Mucosa of descending colon (tissue), 3 donors: ENCODE results near the gene RAB27A. TPM values are rescaled to one million over a fixed set of nuclear protein-coding genes. Genes with fewer than 3 reads are reported as not detected.
"Not testable (repeated sequence)": the region's sequence is repeated elsewhere in the genome, so short reads cannot be mapped to it uniquely, and the experiment has no call there.

Experiments used
- ATAC-seq: fragments of 200-7000 bp; cut with Tn5 transposase; one replicate; pipeline ENCODE4 v1.9.1; 2020; ENCODE audit warnings: mild to moderate bottlenecking, moderate library complexity
- DNase-seq, 3 donors: peaks; one replicate each; pipeline ENCODE4 v3.0.0-alpha.2; 2020
- H3K36me3 ChIP-seq: fragments of 200-600 bp; one replicate; pipeline ENCODE4 v1.8.0; 2021; ENCODE audit warnings: low read depth, mild to moderate bottlenecking
- H3K4me1 ChIP-seq: fragments of 200-600 bp; one replicate; pipeline ENCODE4 v1.8.0; 2021; ENCODE audit warnings: low read depth, mild to moderate bottlenecking
- H3K4me3 ChIP-seq: fragments of 200-600 bp; one replicate; pipeline ENCODE4 v1.8.0; 2021; ENCODE audit warnings: mild to moderate bottlenecking
- H3K9me3 ChIP-seq: fragments of 200-600 bp; one replicate; pipeline ENCODE4 v1.8.0; 2021; ENCODE audit warnings: mild to moderate bottlenecking
- intact Hi-C, 2 donors: fragments of 100-400 bp; cut with DNase I in 1 of 2; cut with micrococcal nuclease in 1 of 2; formaldehyde crosslinking; loops; one replicate each; pipeline versions ENCODE4 v1.11.0 to v1.11.1; 2022; cut with DNase I, micrococcal nuclease
- total RNA-seq, 3 donors: library from RNA; stranded (reverse); fragmentation: NEBNext Ultra II Directional in 2 of 3; extraction: Animal tissue kit (Norgen Biotek cat#: 25700) in 2 of 3; gene quantifications; one replicate each; pipeline versions ENCODE4 v1.2.1 to v1.2.4, GENCODE V29; 2021 to 2023
- TF ChIP-seq, protein P1 (sequence below): fragments of 200-600 bp; IDR thresholded peaks from one replicate; pipeline ENCODE4 v1.8.0; 2022; ENCODE audit warnings: antibody characterized with exemption, mild to moderate bottlenecking
- donor health status: DM: no; HTN: no; CAD: no; lungs with moderate emphysema.
- donor health status: DM: no; HTN: no; CAD: no.
- donor health status: DM: no; HTN: yes; CAD: no.

The RAB27A gene
- total RNA-seq, 3 donors from 2014 or later, result 39.0 to 59.8 (median 56.7) TPM

DNA sequence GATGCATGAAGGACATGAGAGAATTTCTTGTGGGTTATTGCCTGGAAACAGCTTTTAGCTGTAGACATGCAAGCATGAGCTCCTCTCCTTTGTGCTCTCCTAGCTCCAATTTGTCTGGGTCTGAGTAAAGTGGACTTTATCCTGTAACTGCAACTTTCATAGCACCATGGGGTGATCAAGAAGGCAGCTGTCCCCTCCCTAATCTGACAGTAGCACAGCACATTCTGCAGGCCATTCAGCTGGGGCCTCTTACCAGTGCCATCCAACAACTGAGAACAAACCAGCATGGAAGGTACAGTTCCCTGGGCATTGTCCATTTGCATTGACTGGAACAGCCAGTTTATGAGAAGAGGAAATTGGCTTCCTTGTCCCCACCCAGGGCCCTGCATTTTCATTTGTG lies 7.7 kb upstream of the RAB27A start:
- Histone ChIP-seq H3K4me3 (no peak overlapping the region), H3K9me3 (no peaks in the 10 kb centered on the region), H3K4me1 (no peaks in the 10 kb centered on the region), H3K36me3 (no peaks in the 10 kb centered on the region)
- ATAC-seq (no peak), DNase-seq (no peak)
- TF ChIP-seq, protein P1, sequence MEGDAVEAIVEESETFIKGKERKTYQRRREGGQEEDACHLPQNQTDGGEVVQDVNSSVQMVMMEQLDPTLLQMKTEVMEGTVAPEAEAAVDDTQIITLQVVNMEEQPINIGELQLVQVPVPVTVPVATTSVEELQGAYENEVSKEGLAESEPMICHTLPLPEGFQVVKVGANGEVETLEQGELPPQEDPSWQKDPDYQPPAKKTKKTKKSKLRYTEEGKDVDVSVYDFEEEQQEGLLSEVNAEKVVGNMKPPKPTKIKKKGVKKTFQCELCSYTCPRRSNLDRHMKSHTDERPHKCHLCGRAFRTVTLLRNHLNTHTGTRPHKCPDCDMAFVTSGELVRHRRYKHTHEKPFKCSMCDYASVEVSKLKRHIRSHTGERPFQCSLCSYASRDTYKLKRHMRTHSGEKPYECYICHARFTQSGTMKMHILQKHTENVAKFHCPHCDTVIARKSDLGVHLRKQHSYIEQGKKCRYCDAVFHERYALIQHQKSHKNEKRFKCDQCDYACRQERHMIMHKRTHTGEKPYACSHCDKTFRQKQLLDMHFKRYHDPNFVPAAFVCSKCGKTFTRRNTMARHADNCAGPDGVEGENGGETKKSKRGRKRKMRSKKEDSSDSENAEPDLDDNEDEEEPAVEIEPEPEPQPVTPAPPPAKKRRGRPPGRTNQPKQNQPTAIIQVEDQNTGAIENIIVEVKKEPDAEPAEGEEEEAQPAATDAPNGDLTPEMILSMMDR, result no peak
- intact Hi-C loops, result no loop called here

DNA sequence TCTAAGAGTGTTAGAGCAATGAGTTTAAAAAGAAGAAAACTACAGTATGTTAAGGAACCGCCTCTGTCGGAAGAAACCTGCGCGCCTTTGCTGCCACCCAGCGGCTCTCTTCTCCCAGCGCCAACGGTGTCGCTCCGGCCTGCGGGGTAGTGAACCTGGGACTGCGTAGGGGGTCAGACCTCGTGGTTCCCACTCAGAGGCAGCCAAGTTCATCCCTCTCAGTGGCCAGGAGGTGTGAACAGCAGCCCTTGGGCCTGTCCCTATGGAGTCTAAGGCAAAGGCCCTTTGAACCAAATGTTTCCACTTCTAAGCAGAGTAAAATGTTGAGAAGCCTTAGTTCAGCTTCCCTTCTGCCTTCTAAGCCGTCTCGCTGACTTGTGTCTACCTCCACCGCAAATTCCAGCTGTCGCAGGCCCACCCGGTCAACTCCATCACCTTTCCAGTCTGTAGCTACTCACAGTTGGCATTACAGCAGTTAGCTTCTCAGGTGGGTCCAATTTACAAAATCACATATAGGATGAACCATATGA lies 980 bp upstream of the RAB27A start:
- peak; percentile 83 for ATAC-seq
- peak; percentile 89 to 91 (median 90) for DNase-seq
- intact Hi-C loops, result loop anchor here (1.0 to 5.0 kb wide), 2 partner anchors 73 kb away; no protein-coding TSS in a partner anchor

DNA sequence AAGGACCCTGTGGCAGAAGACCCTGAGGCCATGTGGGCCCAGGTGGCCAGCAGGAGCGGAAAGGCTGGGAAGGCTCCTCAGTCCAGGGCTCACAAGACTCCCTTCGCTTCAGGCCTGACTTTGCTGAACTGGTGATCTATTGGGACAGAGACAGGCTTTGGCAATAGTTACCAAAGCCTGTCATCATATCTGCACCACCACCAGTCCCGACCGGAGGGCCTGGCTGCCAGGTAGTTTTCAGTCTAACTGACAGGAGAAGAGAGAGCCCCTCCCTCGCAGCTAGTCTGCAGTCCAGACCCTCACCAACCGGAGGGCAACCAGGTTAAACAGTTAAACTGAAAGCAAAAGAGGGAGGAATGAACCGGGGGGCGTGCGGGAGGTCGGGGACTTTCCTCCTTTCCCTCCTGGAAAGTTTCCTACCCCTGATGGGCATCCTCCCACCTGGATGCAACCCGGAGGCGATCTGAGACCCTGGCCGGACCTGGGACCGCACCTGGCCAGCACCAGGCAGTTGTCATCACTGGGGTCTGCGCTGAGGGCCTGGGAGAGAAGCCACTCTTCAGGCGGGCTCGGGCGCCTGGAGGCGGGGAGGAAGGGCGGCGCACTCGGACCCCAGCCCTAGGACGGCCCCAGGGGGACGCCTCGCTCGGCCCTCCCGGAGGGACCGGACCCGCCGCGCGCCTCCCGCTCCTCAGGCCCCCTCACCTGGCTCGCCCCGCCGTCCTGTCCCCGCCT lies 435 bp downstream of the RAB27A start:
- H3K4me3 ChIP-seq, result peak overlapping the region; percentile 71
- ATAC-seq (peak; percentile 39), DNase-seq (peak in 2 of 3 donors; percentile 38 to 49)
- TF ChIP-seq, protein P1, result no peak
- no peaks in the 10 kb centered on the region for H3K36me3 ChIP-seq
- no peaks in the 10 kb centered on the region for H3K9me3 ChIP-seq
- H3K4me1 ChIP-seq, result peaks cover 8% of the 10 kb centered on the region
- intact Hi-C loops, result no loop called here

More for the DNA sequence above, 980 bp upstream of the RAB27A start:
- Histone ChIP-seq H3K36me3 (no peaks in the 10 kb centered on the region), H3K4me3 (peak overlapping the region; percentile 71), H3K4me1 (peaks cover 5% of the 10 kb centered on the region), H3K9me3 (no peaks in the 10 kb centered on the region)
- TF ChIP-seq, protein P1, result peak; percentile 82

DNA sequence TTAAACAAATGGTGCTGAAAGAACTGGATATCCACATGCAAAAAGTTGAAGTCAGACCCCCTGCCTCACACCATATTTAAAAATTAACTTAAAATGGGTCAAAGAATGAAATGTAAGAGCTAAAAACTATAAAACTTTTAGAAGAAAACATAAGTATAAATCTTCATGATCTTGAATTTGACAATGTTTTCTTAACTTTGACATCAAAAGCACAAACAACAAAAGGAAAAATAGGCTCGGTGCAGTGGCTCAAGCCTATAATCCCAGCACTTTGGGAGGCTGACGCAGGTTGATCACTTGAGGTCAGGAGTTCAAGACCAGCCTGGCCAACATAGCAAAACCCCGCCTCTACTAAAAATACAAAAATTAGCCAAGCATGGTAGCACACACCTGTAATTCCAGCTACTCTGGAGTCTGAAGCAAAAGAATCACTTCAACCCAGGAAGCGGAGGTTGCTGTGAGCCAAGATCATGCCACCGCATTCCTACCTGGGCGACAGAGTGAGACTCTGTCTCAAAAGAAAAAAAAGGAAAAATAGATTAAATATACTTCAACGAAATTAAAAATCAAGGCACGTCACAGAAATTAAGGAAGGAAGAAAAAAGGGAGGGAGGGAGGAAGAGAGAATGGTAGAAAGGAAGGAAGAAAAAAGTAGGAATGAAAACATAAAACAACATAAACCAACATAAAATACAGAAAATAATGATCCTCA lies 1.5 kb downstream of the RAB27A start:
- TF ChIP-seq, protein P1, result no peak
- intact Hi-C loops, result no loop called here
- no peaks in the 10 kb centered on the region for H3K9me3 ChIP-seq
- DNase-seq (no peak), ATAC-seq (no peak)
- no peaks in the 10 kb centered on the region for H3K36me3 ChIP-seq
- no peak overlapping the region for H3K4me3 ChIP-seq
- peaks cover 13% of the 10 kb centered on the region for H3K4me1 ChIP-seq

DNA sequence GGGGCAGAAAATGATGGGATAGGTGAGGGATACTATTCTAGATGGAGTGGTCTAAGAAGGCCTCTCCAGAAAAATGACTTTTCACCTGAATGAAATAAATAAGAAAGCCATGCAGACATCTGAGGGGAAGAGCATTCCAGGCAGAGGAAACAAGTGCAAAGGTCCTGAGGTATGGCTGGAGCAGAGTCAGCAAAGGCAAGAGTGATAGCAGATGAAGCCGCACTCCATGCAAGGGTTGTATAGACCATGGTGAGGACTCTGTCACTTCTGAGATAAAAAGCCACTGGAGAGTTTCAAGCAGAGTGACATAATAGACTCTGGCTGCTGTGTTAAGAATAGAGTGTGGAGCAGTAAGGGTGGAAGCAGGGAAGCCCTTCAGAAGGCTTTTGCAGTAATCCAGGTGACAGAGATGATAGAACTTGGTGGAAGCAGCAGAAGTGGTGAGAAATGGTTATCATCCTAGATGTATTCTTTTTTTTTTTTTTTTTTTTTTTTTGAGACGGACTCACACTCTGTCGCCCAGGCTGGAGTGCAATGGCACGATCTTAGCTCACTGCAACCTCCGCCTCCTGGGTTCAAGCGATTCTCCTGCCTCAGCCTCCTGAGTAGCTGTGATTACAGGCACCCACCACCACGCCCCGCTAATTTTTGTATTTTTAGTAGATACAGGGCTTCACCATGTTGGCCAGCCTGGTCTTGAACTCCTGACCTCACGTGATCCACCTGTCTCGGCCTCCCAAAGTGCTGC lies 3.0 kb downstream of the RAB27A start:
- ATAC-seq, H3K4me3 ChIP-seq, H3K9me3 ChIP-seq, DNase-seq, intact Hi-C loops, H3K36me3 ChIP-seq: not testable (repeated sequence)
- peaks cover 13% of the 10 kb centered on the region for H3K4me1 ChIP-seq
